HCT116 (cell line): ENCODE data around the gene DRAM1. TPM values are rescaled to one million over a fixed set of nuclear protein-coding genes. Genes with fewer than 3 reads are reported as not detected.

Source experiments
- ATAC-seq: fragments of 200-7000 bp; cut with Tn5 transposase; 2 replicates; pipeline ENCODE4 v1.9.1; 2020; ENCODE audit warnings: mild to moderate bottlenecking, moderate library complexity
- BruUV-seq: library from RNA; stranded (reverse); fragments of 400-500 nt; replicated peaks from 2 replicates; lab custom pipeline; 2021; lab: Mats Ljungman, UMichigan
- CTCF ChIA-PET: fragments of 300-600 bp; sonication (Branson Sonifier 250); formaldehyde crosslinking; loops from one replicate; lab custom pipeline; 2021; ENCODE audit warnings: antibody characterized with exemption; lab: Charles Lee
- POLR2A ChIA-PET: fragments of 300-600, 350-600 bp; sonication (Branson Sonifier 250); formaldehyde crosslinking; loops from one replicate; lab custom pipeline; 2021; ENCODE audit warnings: antibody characterized with exemption; lab: Charles Lee
- RAD21 ChIA-PET, 2 experiments: fragments of 300-600 bp; sonication (Branson Sonifier 250); formaldehyde crosslinking; loops; one replicate each; lab custom pipeline; 2023; ENCODE audit warnings: low total read pairs in 2 of 2; ENCODE audit not compliant: uncharacterized antibody in 2 of 2, unreplicated experiment in 2 of 2, low non-redundant PET in 1 of 2; lab: Charles Lee
- DNase-seq: peaks from one replicate; pipeline ENCODE4 v3.0.0-alpha.2; 2010; ENCODE audit warnings: low read depth, low spot score
- H2AFZ ChIP-seq: fragments of 200-600 bp; shearing (Covaris generic), sonication (generic); 2 replicates; pipeline ENCODE4 v1.6.1; 2017; ENCODE audit warnings: low read depth, mixed run types, mixed read lengths, antibody characterized with exemption, low read length; ENCODE audit not compliant: poor library complexity, severe bottlenecking
- H3K27ac ChIP-seq: 2 replicates; pipeline ENCODE4 v1.5.1; 2012; ENCODE audit warnings: low read depth, low read length
- H3K27me3 ChIP-seq: fragments of 200-600 bp; sonication (generic); 2 replicates; pipeline ENCODE4 v1.6.1; 2016; ENCODE audit warnings: mixed run types, low read length, mixed read lengths; ENCODE audit not compliant: insufficient read depth
- H3K36me3 ChIP-seq, 2 experiments: fragments of 200-500 bp in 1 of 2; fragments of 200-600 bp in 1 of 2; sonication (Bioruptor generic) in 1 of 2; sonication (generic) in 1 of 2; 2 replicates each; pipeline versions ENCODE4 v1.5.1 to v1.6.1; 2014 to 2016; ENCODE audit warnings: low read length in 2 of 2, inconsistent platforms in 1 of 2, mixed read lengths in 1 of 2, mixed run types in 1 of 2; ENCODE audit not compliant: insufficient read depth in 2 of 2, control insufficient read depth in 1 of 2
- H3K4me1 ChIP-seq, 2 experiments: fragments of 200-600 bp in 1 of 2; sonication (generic) in 1 of 2; 2 replicates each; pipeline versions ENCODE4 v1.5.1 to v1.6.1; 2012 to 2017; ENCODE audit warnings: low read length in 2 of 2, inconsistent platforms in 1 of 2, mild to moderate bottlenecking in 1 of 2, mixed read lengths in 1 of 2, mixed run types in 1 of 2, moderate library complexity in 1 of 2; ENCODE audit not compliant: insufficient read depth in 2 of 2, control insufficient read depth in 1 of 2
- H3K4me2 ChIP-seq: fragments of 200-600 bp; sonication (generic); 2 replicates; pipeline ENCODE4 v1.6.1; 2017; ENCODE audit warnings: mixed run types, low read length, mixed read lengths
- H3K4me3 ChIP-seq, 2 experiments: fragments of 200-600 bp in 1 of 2; sonication (generic) in 1 of 2; replicated peaks in 1 of 2; 2 replicates each; pipeline ENCODE4 v1.5.1; 2011 to 2016; ENCODE audit warnings: low read length in 2 of 2, control low read depth in 1 of 2, low read depth in 1 of 2, mild to moderate bottlenecking in 1 of 2, mixed read lengths in 1 of 2, mixed run types in 1 of 2
- H3K79me2 ChIP-seq: fragments of 200-600 bp; sonication (generic); 2 replicates; pipeline ENCODE4 v1.6.1; 2017; ENCODE audit warnings: mild to moderate bottlenecking, mixed run types, low read length, moderate library complexity, mixed read lengths; ENCODE audit not compliant: insufficient read depth
- H3K9ac ChIP-seq: fragments of 200-600 bp; sonication (generic); 2 replicates; pipeline ENCODE4 v1.6.1; 2016; ENCODE audit warnings: low read length, mixed read lengths
- H3K9me2 ChIP-seq: fragments of 200-600 bp; sonication (generic), shearing (Covaris generic); 2 replicates; pipeline ENCODE4 v1.6.1; 2017; ENCODE audit warnings: mixed run types, mild to moderate bottlenecking, moderate library complexity; ENCODE audit not compliant: insufficient read depth
- H3K9me3 ChIP-seq, 2 experiments: fragments of 200-500 bp in 1 of 2; fragments of 200-600 bp in 1 of 2; sonication (Bioruptor generic) in 1 of 2; sonication (generic) in 1 of 2; 2 replicates each; pipeline ENCODE4 v1.6.1; 2014 to 2017; ENCODE audit warnings: low read length in 2 of 2, mixed read lengths in 2 of 2, inconsistent platforms in 1 of 2, low read depth in 1 of 2, mild to moderate bottlenecking in 1 of 2, mixed run types in 1 of 2, moderate library complexity in 1 of 2; ENCODE audit not compliant: control insufficient read depth in 1 of 2, insufficient read depth in 1 of 2
- H4K20me1 ChIP-seq: fragments of 200-600 bp; sonication (generic), shearing (Covaris generic); 2 replicates; pipeline ENCODE4 v1.6.1; 2017; ENCODE audit warnings: mixed run types, mild to moderate bottlenecking, moderate library complexity; ENCODE audit not compliant: insufficient read depth
- CBX3 ChIP-seq: IDR thresholded peaks from 2 replicates; pipeline ENCODE4 v1.6.1; 2012; ENCODE audit warnings: low read depth
- ELF1 ChIP-seq: IDR thresholded peaks from 2 replicates; pipeline ENCODE4 v1.6.1; 2012; ENCODE audit warnings: low read depth, borderline replicate concordance
- EZH2 ChIP-seq: fragments of 200-600 bp; sonication (generic); IDR thresholded peaks from 2 replicates; pipeline ENCODE4 v1.6.1; 2017; ENCODE audit warnings: antibody characterized with exemption, mixed run types
- EZH2phosphoT487 ChIP-seq: fragments of 200-600 bp; IDR thresholded peaks from 2 replicates; pipeline ENCODE4 v1.6.1; 2018; ENCODE audit warnings: antibody characterized with exemption, borderline replicate concordance
- JUND ChIP-seq: IDR thresholded peaks from 2 replicates; pipeline ENCODE4 v1.6.1; 2012
- POLR2AphosphoS5 ChIP-seq: IDR thresholded peaks from 2 replicates; pipeline ENCODE4 v1.6.1; 2011; ENCODE audit warnings: mild to moderate bottlenecking, low read depth, low read length, moderate library complexity
- RAD21 ChIP-seq: IDR thresholded peaks from 2 replicates; pipeline ENCODE4 v1.6.1; 2012; ENCODE audit warnings: low read depth, mild to moderate bottlenecking
- SP1 ChIP-seq: IDR thresholded peaks from 2 replicates; pipeline ENCODE4 v1.6.1; 2012; ENCODE audit warnings: low read depth
- SRF ChIP-seq: IDR thresholded peaks from 2 replicates; pipeline ENCODE4 v1.6.1; 2012; ENCODE audit warnings: low read depth
- ZBTB33 ChIP-seq: IDR thresholded peaks from 2 replicates; pipeline ENCODE4 v1.6.1; 2011; ENCODE audit warnings: mild to moderate bottlenecking, low read length, moderate library complexity; ENCODE audit not compliant: insufficient replicate concordance; ENCODE audit errors: extremely low read depth
- intact Hi-C: fragments of 100-400 bp; cut with micrococcal nuclease; formaldehyde crosslinking; loops from 2 replicates; pipeline ENCODE4 v1.10.0; 2022
- total RNA-seq: library from RNA; stranded (reverse); gene quantifications from one replicate; pipeline ENCODE4 v1.2.1, GENCODE V29; 2021; ENCODE audit not compliant: unreplicated experiment
- TF ChIP-seq, protein P1 (sequence below), 3 experiments: fragments of 200-600 bp in 1 of 3; sonication (generic) in 1 of 3; IDR thresholded peaks in 2 of 3; conservative IDR thresholded peaks in 1 of 3; 2 replicates each; pipeline ENCODE4 v1.5.1; 2012 to 2017; ENCODE audit warnings: low read depth in 2 of 3, low read length in 2 of 3, antibody characterized with exemption in 1 of 3, borderline replicate concordance in 1 of 3, control low read depth in 1 of 3, mild to moderate bottlenecking in 1 of 3, mixed read lengths in 1 of 3, mixed run types in 1 of 3, moderate library complexity in 1 of 3; ENCODE audit not compliant: insufficient read depth in 1 of 3
- TF ChIP-seq, protein P2 (sequence below): IDR thresholded peaks from 2 replicates; pipeline ENCODE4 v1.6.1; 2012

Gene DRAM1
- total RNA-seq, 1 experiment from 2014 or later = 20.3 TPM

- Histone ChIP-seq H4K20me1 (no peaks in the 10 kb centered on the region), H3K4me3 (no peak overlapping the region), H3K9me3 (no peaks in the 10 kb centered on the region), H2AFZ (no peak overlapping the region), H3K4me2 (no peak overlapping the region), H3K9me2 (no peaks in the 10 kb centered on the region), H3K9ac (no peak overlapping the region), H3K36me3 (no peaks in the 10 kb centered on the region), H3K27me3 (no peaks in the 10 kb centered on the region), H3K4me1 (no peaks in the 10 kb centered on the region), H3K79me2 (no peaks in the 10 kb centered on the region), H3K27ac (no peak overlapping the region)
- ChIA-PET POLR2A (no interaction called here), RAD21 (no interaction called here), CTCF (no interaction called here)
- BruUV-seq = no TSS peak
- DNase-seq (no peak), ATAC-seq (no peak)
- intact Hi-C loops = no loop called here
- TF ChIP-seq, protein P1, sequence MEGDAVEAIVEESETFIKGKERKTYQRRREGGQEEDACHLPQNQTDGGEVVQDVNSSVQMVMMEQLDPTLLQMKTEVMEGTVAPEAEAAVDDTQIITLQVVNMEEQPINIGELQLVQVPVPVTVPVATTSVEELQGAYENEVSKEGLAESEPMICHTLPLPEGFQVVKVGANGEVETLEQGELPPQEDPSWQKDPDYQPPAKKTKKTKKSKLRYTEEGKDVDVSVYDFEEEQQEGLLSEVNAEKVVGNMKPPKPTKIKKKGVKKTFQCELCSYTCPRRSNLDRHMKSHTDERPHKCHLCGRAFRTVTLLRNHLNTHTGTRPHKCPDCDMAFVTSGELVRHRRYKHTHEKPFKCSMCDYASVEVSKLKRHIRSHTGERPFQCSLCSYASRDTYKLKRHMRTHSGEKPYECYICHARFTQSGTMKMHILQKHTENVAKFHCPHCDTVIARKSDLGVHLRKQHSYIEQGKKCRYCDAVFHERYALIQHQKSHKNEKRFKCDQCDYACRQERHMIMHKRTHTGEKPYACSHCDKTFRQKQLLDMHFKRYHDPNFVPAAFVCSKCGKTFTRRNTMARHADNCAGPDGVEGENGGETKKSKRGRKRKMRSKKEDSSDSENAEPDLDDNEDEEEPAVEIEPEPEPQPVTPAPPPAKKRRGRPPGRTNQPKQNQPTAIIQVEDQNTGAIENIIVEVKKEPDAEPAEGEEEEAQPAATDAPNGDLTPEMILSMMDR (IDR thresholded peaks at IDR 0.05 in 2 of 3, conservative IDR thresholded peaks at IDR 0.05 in 1 of 3; ENCODE audit: borderline replicate concordance in 1 of 3, insufficient read depth in 1 of 3, low read depth in 2 of 3, low read length in 2 of 3) = no peak
- TF ChIP-seq, protein P2, sequence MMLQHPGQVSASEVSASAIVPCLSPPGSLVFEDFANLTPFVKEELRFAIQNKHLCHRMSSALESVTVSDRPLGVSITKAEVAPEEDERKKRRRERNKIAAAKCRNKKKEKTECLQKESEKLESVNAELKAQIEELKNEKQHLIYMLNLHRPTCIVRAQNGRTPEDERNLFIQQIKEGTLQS = no peak
- TF ChIP-seq ZBTB33 (no peak), POLR2AphosphoS5 (no peak), EZH2 (no peak), ELF1 (no peak), CBX3 (no peak), RAD21 (no peak), EZH2phosphoT487 (no peak), SP1 (no peak), SRF (no peak), JUND (no peak)
Observed at GRCh38 chr12:101927999-101928398, 50.6 kb downstream of the DRAM1 start.
